Gastrocnemius medialis (tissue), 4 donors: ENCODE data around the gene ZNF804B. TPM values are rescaled to one million over a fixed set of nuclear protein-coding genes. Genes with fewer than 3 reads are reported as not detected.

Source experiments
- ATAC-seq, 2 donors: fragments of 150-250 bp; one replicate each; pipeline ENCODE4 v1.9.1; 2016
- DNase-seq, 2 donors: peaks; one replicate each; pipeline ENCODE4 v3.0.0-alpha.2; 2019
- H3K27ac ChIP-seq, 4 donors: fragments of 200-600 bp; sonication (generic); 1 replicate in 1 of 4; 2 replicates in 3 of 4; pipeline ENCODE4 v1.5.1; 2016 to 2018; ENCODE audit warnings: mild to moderate bottlenecking in 2 of 4, moderate library complexity in 1 of 4
- H3K27me3 ChIP-seq, 3 donors: fragments of 200-600 bp; sonication (generic) in 2 of 3; 1 replicate in 1 of 3; 2 replicates in 2 of 3; pipeline versions ENCODE4 v1.5.1 to v1.6.0; 2016 to 2019; ENCODE audit warnings: mild to moderate bottlenecking in 1 of 3, moderate library complexity in 1 of 3
- H3K36me3 ChIP-seq, 2 donors: fragments of 200-600 bp; sonication (generic) in 1 of 2; one replicate each; pipeline ENCODE4 v1.5.1; 2017 to 2018
- H3K4me1 ChIP-seq, 2 donors: fragments of 200-600 bp; sonication (generic) in 1 of 2; one replicate each; pipeline ENCODE4 v1.5.1; 2016 to 2017; ENCODE audit warnings: mild to moderate bottlenecking in 2 of 2
- H3K4me3 ChIP-seq, 4 donors: fragments of 200-600 bp; sonication (generic) in 3 of 4; 1 replicate in 1 of 4; 2 replicates in 3 of 4; pipeline ENCODE4 v1.5.1; 2016 to 2019; ENCODE audit warnings: mild to moderate bottlenecking in 2 of 4
- H3K9me3 ChIP-seq, 3 donors: fragments of 200-600 bp; sonication (generic) in 2 of 3; 1 replicate in 1 of 3; 2 replicates in 2 of 3; pipeline ENCODE4 v1.5.1; 2016 to 2019
- POLR2A ChIP-seq, 2 donors: fragments of 450-650 bp; IDR thresholded peaks; one replicate each; pipeline ENCODE4 v1.6.1; 2017; ENCODE audit warnings: antibody characterized with exemption in 2 of 2, mild to moderate bottlenecking in 2 of 2, moderate library complexity in 2 of 2
- in situ Hi-C, 4 donors: fragments of 200-750 bp; cut with MboI; loops; one replicate each; pipeline versions ENCODE4 v1.15.0 to v1.8.0; 2017; ENCODE audit warnings: low sequenced_read_pairs in 4 of 4
- intact Hi-C: fragments of 100-400 bp; cut with DNase I; formaldehyde crosslinking; loops from one replicate; pipeline ENCODE4 v1.15.1; 2023; ENCODE audit warnings: low total_unique reads
- total RNA-seq, 4 donors: library from RNA; depleted of rRNA; stranded (reverse); fragments of >200 nt; gene quantifications; one replicate each; pipeline versions ENCODE4 v1.1.0 to v1.2.3, GENCODE V29; 2016
- TF ChIP-seq, protein P1 (sequence below), 5 experiments: fragments of 450-650 bp in 3 of 5; fragments of 200-600 bp in 2 of 5; sonication (generic) in 2 of 5; IDR thresholded peaks in 4 of 5; conservative IDR thresholded peaks in 1 of 5; 1 replicate in 4 of 5; 2 replicates in 1 of 5; pipeline ENCODE4 v1.5.1; 2016 to 2019; ENCODE audit warnings: antibody characterized with exemption in 5 of 5, mild to moderate bottlenecking in 3 of 5, moderate library complexity in 3 of 5

ZNF804B gene
- total RNA-seq, 4 donors from 2014 or later: not detected

DNA sequence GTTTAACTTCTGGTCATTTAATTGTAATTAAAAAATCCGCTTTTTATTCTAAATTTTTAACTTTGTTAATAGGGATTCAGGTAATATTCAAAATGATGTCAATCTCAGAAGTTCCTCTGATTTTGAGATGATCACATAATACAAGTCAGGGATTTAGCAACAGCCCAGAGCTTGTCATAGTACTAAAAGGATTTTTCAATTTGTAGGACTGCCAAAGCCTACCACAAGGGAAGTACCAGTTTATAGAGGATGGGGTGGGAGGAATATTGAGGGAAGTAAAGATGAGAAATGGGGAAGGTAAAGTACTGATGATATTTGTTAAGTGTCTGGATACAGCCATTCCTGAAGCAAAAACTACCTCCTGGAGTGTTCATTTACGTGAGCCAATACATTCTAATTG, 314.3 kb downstream of the ZNF804B start:
- Histone ChIP-seq H3K27ac (no peak overlapping the region), H3K36me3 (no peaks in the 10 kb centered on the region), H3K4me3 (no peak overlapping the region), H3K9me3 (no peaks in the 10 kb centered on the region), H3K4me1 (no peaks in the 10 kb centered on the region), H3K27me3 (no peaks in the 10 kb centered on the region)
- intact Hi-C loops: no loop called here
- TF ChIP-seq POLR2A (IDR thresholded peaks at IDR 0.05): no peak
- TF ChIP-seq, protein P1, sequence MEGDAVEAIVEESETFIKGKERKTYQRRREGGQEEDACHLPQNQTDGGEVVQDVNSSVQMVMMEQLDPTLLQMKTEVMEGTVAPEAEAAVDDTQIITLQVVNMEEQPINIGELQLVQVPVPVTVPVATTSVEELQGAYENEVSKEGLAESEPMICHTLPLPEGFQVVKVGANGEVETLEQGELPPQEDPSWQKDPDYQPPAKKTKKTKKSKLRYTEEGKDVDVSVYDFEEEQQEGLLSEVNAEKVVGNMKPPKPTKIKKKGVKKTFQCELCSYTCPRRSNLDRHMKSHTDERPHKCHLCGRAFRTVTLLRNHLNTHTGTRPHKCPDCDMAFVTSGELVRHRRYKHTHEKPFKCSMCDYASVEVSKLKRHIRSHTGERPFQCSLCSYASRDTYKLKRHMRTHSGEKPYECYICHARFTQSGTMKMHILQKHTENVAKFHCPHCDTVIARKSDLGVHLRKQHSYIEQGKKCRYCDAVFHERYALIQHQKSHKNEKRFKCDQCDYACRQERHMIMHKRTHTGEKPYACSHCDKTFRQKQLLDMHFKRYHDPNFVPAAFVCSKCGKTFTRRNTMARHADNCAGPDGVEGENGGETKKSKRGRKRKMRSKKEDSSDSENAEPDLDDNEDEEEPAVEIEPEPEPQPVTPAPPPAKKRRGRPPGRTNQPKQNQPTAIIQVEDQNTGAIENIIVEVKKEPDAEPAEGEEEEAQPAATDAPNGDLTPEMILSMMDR (IDR thresholded peaks at IDR 0.05 in 4 of 5, conservative IDR thresholded peaks at IDR 0.05 in 1 of 5): no peak
- in situ Hi-C loops: no loop called here
- no peak for DNase-seq
- no peak for ATAC-seq

DNA sequence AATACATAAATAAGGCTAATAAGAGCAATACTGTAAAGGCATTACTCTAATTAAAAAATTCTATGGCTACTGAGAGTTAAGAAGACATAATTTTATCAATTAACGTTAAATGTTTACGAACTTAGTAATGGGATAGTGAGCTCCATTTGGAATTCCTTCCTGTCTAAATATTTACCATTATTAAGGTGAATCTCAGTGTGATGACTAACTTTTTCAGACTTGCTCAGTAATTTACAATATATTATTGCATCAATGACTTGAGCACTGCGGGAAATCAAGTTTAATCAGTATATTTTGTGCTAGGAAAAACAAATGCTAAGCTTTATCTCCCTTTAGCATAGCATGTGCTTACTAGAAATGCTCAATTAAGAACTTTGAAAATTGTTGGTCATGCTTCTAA, 318.5 kb downstream of the ZNF804B start:
- Histone ChIP-seq H3K27me3 (no peaks in the 10 kb centered on the region), H3K4me1 (no peaks in the 10 kb centered on the region), H3K9me3 (no peaks in the 10 kb centered on the region), H3K36me3 (no peaks in the 10 kb centered on the region), H3K4me3 (no peak overlapping the region), H3K27ac (no peak overlapping the region)
- DNase-seq (no peak), ATAC-seq (no peak)
- in situ Hi-C loops: no loop called here
- intact Hi-C loops: no loop called here
- TF ChIP-seq POLR2A (IDR thresholded peaks at IDR 0.05): no peak
- TF ChIP-seq, protein P1 (IDR thresholded peaks at IDR 0.05 in 4 of 5, conservative IDR thresholded peaks at IDR 0.05 in 1 of 5): no peak

DNA sequence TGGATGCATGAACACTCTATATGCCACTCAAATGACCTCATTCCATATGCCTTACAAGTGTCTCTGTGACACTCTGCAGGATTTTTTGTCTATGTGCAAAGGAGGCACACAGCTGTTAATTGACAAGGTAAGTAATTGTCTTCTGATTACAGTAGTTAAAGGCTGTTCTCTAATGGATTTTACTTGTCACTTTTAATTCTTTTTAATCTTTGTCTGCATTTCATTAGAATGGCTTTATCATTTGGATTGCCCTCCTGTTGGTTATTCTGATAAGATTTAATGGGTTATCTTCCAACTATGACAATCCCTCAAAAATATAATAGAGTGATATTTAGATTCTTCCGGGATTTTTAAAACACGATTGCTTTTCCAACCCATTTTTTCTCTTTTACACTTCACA, 326.1 kb downstream of the ZNF804B start:
- Histone ChIP-seq H3K4me1 (no peaks in the 10 kb centered on the region), H3K36me3 (no peaks in the 10 kb centered on the region), H3K4me3 (no peak overlapping the region), H3K9me3 (no peaks in the 10 kb centered on the region), H3K27ac (no peak overlapping the region), H3K27me3 (no peaks in the 10 kb centered on the region)
- intact Hi-C loops (no loop called here), in situ Hi-C loops (no loop called here)
- ATAC-seq: no peak
- no peak for DNase-seq
- TF ChIP-seq, protein P1 (IDR thresholded peaks at IDR 0.05 in 4 of 5, conservative IDR thresholded peaks at IDR 0.05 in 1 of 5): no peak
- no peak for TF ChIP-seq POLR2A (IDR thresholded peaks at IDR 0.05)

DNA sequence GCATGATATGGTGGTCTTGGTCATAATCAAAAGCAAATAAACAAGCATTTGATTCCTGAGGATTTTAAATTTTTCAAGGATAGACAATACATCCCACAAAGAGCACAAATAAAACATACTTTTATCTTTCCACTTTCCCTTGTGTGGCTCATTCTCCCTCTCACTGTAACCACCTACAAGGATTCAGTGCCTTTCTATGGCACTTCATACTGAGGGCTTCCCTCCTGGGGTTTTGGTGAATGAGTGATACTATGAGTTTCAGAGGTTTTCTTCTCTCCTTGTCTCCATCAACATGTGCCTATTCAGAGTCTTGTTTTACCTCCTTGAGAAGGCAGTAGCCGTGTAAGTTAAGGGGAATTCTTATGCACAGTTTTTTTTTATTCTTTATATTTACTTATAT, 332.1 kb downstream of the ZNF804B start:
- DNase-seq: no peak
- in situ Hi-C loops (no loop called here), intact Hi-C loops (no loop called here)
- Histone ChIP-seq H3K27me3 (no peaks in the 10 kb centered on the region), H3K27ac (no peak overlapping the region), H3K9me3 (no peaks in the 10 kb centered on the region), H3K4me1 (no peaks in the 10 kb centered on the region), H3K4me3 (no peak overlapping the region), H3K36me3 (no peaks in the 10 kb centered on the region)
- ATAC-seq: no peak
- TF ChIP-seq, protein P1 (IDR thresholded peaks at IDR 0.05 in 4 of 5, conservative IDR thresholded peaks at IDR 0.05 in 1 of 5): no peak
- TF ChIP-seq POLR2A (IDR thresholded peaks at IDR 0.05): no peak

DNA sequence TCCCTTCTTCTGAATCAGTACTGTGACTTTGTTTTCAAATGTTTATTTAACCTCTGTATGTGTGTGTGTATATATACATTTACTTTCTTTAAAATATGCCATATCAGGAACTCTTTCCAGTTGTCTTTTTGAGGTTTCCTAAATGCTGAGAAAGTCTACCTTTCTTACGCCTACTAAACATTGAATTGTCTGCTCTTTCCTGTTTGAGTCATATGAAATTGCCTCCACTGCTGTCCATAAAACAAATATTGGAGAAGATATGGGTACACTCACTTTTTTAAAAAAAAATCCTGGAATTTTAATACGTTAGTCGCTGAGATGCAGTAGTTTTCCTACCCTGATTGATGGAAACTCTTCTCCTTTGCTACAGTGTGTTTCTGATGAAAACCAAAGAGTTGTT, 334.8 kb downstream of the ZNF804B start:
- H3K27ac ChIP-seq: no peak overlapping the region
- in situ Hi-C loops (no loop called here), intact Hi-C loops (no loop called here)
- ATAC-seq (no peak), DNase-seq (no peak)
- no peak for TF ChIP-seq POLR2A (IDR thresholded peaks at IDR 0.05)
- TF ChIP-seq, protein P1 (IDR thresholded peaks at IDR 0.05 in 4 of 5, conservative IDR thresholded peaks at IDR 0.05 in 1 of 5): no peak
- H3K9me3 ChIP-seq: no peaks in the 10 kb centered on the region
- H3K27me3 ChIP-seq: no peaks in the 10 kb centered on the region
- H3K4me3 ChIP-seq: no peak overlapping the region
- H3K4me1 ChIP-seq: no peaks in the 10 kb centered on the region
- H3K36me3 ChIP-seq: no peaks in the 10 kb centered on the region
